H9 (cell line): ENCODE results near the gene SUMO1. TPM values are rescaled to one million over a fixed set of nuclear protein-coding genes. Genes with fewer than 3 reads are reported as not detected.

Experiments used
- DNase-seq: peaks from one replicate; pipeline ENCODE4 v3.0.0-alpha.2; 2017
- H2AFZ ChIP-seq: one replicate; pipeline ENCODE4 v1.6.1; 2013; ENCODE audit warnings: mild to moderate bottlenecking, low read length, control low read depth, moderate library complexity
- H2AK5ac ChIP-seq: 2 replicates; pipeline ENCODE4 v1.6.1; 2013; ENCODE audit warnings: low read length, control low read depth, mixed read lengths; ENCODE audit not compliant: insufficient read length
- H2BK120ac ChIP-seq: one replicate; pipeline ENCODE4 v1.6.1; 2013; ENCODE audit warnings: low read depth, mild to moderate bottlenecking, low read length, control low read depth, inconsistent platforms; ENCODE audit not compliant: poor library complexity, severe bottlenecking
- H2BK12ac ChIP-seq: 2 replicates; pipeline ENCODE4 v1.6.1; 2013; ENCODE audit warnings: low read length, control low read depth, mixed read lengths, low read depth; ENCODE audit not compliant: insufficient read length
- H2BK15ac ChIP-seq: 2 replicates; pipeline ENCODE4 v1.6.1; 2013; ENCODE audit warnings: low read depth, low read length, control low read depth
- H2BK20ac ChIP-seq: one replicate; pipeline ENCODE4 v1.6.1; 2013; ENCODE audit warnings: low read depth, mild to moderate bottlenecking, low read length, control low read depth, inconsistent platforms; ENCODE audit not compliant: poor library complexity, severe bottlenecking
- H2BK5ac ChIP-seq: 2 replicates; pipeline ENCODE4 v1.6.1; 2013; ENCODE audit warnings: low read length, control low read depth, mixed read lengths; ENCODE audit not compliant: insufficient read length
- H3K14ac ChIP-seq: 2 replicates; pipeline ENCODE4 v1.6.1; 2013; ENCODE audit warnings: low read length, control low read depth; ENCODE audit not compliant: insufficient read depth
- H3K18ac ChIP-seq: 2 replicates; pipeline ENCODE4 v1.6.1; 2013; ENCODE audit warnings: low read depth, mild to moderate bottlenecking, mixed read lengths, low read length, control low read depth; ENCODE audit not compliant: insufficient read length
- H3K23ac ChIP-seq: 2 replicates; pipeline ENCODE4 v1.6.1; 2013; ENCODE audit warnings: low read length, control low read depth, mixed read lengths, low read depth; ENCODE audit not compliant: insufficient read length
- H3K23me2 ChIP-seq: 2 replicates; pipeline ENCODE4 v1.6.1; 2013; ENCODE audit warnings: low read depth, mild to moderate bottlenecking, mixed read lengths, low read length, control low read depth; ENCODE audit not compliant: insufficient read length, poor library complexity, severe bottlenecking
- H3K27ac ChIP-seq: 2 replicates; pipeline ENCODE4 v1.5.1; 2013; ENCODE audit warnings: low read length, control low read depth, mixed read lengths, low read depth; ENCODE audit not compliant: insufficient read length
- H3K27me3 ChIP-seq: 2 replicates; pipeline ENCODE4 v1.6.1; 2013; ENCODE audit warnings: low read length, control low read depth, inconsistent platforms; ENCODE audit not compliant: insufficient read depth
- H3K4ac ChIP-seq: 2 replicates; pipeline ENCODE4 v1.6.1; 2013; ENCODE audit warnings: low read depth, mild to moderate bottlenecking, control low read depth, inconsistent platforms, low read length, moderate library complexity
- H3K4me1 ChIP-seq: 2 replicates; pipeline ENCODE4 v1.6.1; 2013; ENCODE audit warnings: low read length, control low read depth, inconsistent platforms; ENCODE audit not compliant: insufficient read depth
- H3K4me2 ChIP-seq: 2 replicates; pipeline ENCODE4 v1.6.1; 2013; ENCODE audit warnings: low read length, control low read depth, mixed read lengths; ENCODE audit not compliant: insufficient read length, insufficient read depth
- H3K56ac ChIP-seq: 2 replicates; pipeline ENCODE4 v1.6.1; 2013; ENCODE audit warnings: low read depth, mild to moderate bottlenecking, mixed read lengths, low read length, control low read depth; ENCODE audit not compliant: insufficient read length
- H3K79me1 ChIP-seq: 2 replicates; pipeline ENCODE4 v1.6.1; 2013; ENCODE audit warnings: low read depth, mild to moderate bottlenecking, moderate library complexity, low read length, control low read depth, inconsistent platforms; ENCODE audit not compliant: insufficient read depth, poor library complexity, severe bottlenecking
- H3K79me2 ChIP-seq: 2 replicates; pipeline ENCODE4 v1.6.1; 2013; ENCODE audit warnings: low read length, control low read depth, inconsistent platforms; ENCODE audit not compliant: insufficient read depth
- H3K9ac ChIP-seq: 2 replicates; pipeline ENCODE4 v1.6.1; 2013; ENCODE audit warnings: low read length, control low read depth, mixed read lengths; ENCODE audit not compliant: insufficient read length; ENCODE audit errors: extremely low read depth
- H3K9me3 ChIP-seq: one replicate; pipeline ENCODE4 v1.6.1; 2013; ENCODE audit warnings: low read depth, low read length, inconsistent platforms; ENCODE audit not compliant: control insufficient read depth
- H3T11ph ChIP-seq: one replicate; pipeline ENCODE4 v1.6.1; 2013; ENCODE audit warnings: mild to moderate bottlenecking, low read length, control low read depth, inconsistent platforms
- H4K20me1 ChIP-seq: one replicate; pipeline ENCODE4 v1.6.1; 2013; ENCODE audit not compliant: control insufficient read depth, insufficient read length, insufficient read depth
- H4K5ac ChIP-seq: 2 replicates; pipeline ENCODE4 v1.6.1; 2013; ENCODE audit warnings: low read depth, mild to moderate bottlenecking, mixed read lengths, low read length, control low read depth; ENCODE audit not compliant: insufficient read length
- H4K8ac ChIP-seq: replicated peaks from 2 replicates; pipeline ENCODE4 v1.6.1; 2013; ENCODE audit warnings: low read length, control low read depth, mixed read lengths, low read depth; ENCODE audit not compliant: insufficient read length
- H4K91ac ChIP-seq: 2 replicates; pipeline ENCODE4 v1.6.1; 2013; ENCODE audit warnings: low read depth, mild to moderate bottlenecking, moderate library complexity, mixed read lengths, low read length, control low read depth; ENCODE audit not compliant: insufficient read length
- H3K27ac Mint-ChIP-seq, 3 experiments: 2 replicates in 2 of 3; 3 replicates in 1 of 3; pipeline ENCODE4 v1.8.0; 2020 to 2021; ENCODE audit warnings: mixed read lengths in 3 of 3, mild to moderate bottlenecking in 1 of 3, moderate library complexity in 1 of 3
- H3K27me3 Mint-ChIP-seq: 2 replicates; pipeline ENCODE4 v1.8.0; 2021; ENCODE audit warnings: low read depth, mild to moderate bottlenecking, moderate library complexity, mixed read lengths
- H3K36me3 Mint-ChIP-seq, 3 experiments: 2 replicates in 2 of 3; 3 replicates in 1 of 3; pipeline ENCODE4 v1.8.0; 2020 to 2021; ENCODE audit warnings: low read depth in 3 of 3, mixed read lengths in 3 of 3; ENCODE audit not compliant: insufficient read depth in 1 of 3
- H3K4me1 Mint-ChIP-seq, 2 experiments: 2 replicates each; pipeline ENCODE4 v1.8.0; 2020; ENCODE audit warnings: mixed read lengths in 2 of 2
- H3K4me3 Mint-ChIP-seq, 2 experiments: 2 replicates in 1 of 2; 3 replicates in 1 of 2; pipeline ENCODE4 v1.8.0; 2020 to 2021; ENCODE audit warnings: mild to moderate bottlenecking in 2 of 2, mixed read lengths in 2 of 2, moderate library complexity in 1 of 2
- H3K9me3 Mint-ChIP-seq, 2 experiments: 2 replicates in 1 of 2; 3 replicates in 1 of 2; pipeline ENCODE4 v1.8.0; 2020; ENCODE audit warnings: mild to moderate bottlenecking in 2 of 2, mixed read lengths in 2 of 2, moderate library complexity in 1 of 2
- WGBS: extraction: QIAGEN DNeasy Blood & Tissue Kit; methylation state at CpG from one replicate; pipeline ENCODE4 v1.1.7; 2013; ENCODE audit warnings: missing lambda C conversion rate, low lambda C conversion rate, mixed read lengths; ENCODE audit not compliant: insufficient read length; ENCODE audit errors: extremely low coverage; 5-methylcytosine and 5-hydroxymethylcytosine counted together
- total RNA-seq: library from RNA; stranded (reverse); gene quantifications from 2 replicates; pipeline ENCODE4 v1.2.1, GENCODE V29; 2021
- TF ChIP-seq, protein P1 (sequence below): fragments of 200-600 bp; sonication (generic); conservative IDR thresholded peaks from 3 replicates; pipeline ENCODE4 v1.8.0; 2021; ENCODE audit warnings: antibody characterized with exemption, mild to moderate bottlenecking

The SUMO1 gene
- total RNA-seq, 1 experiment from 2014 or later: 206 TPM

DNA sequence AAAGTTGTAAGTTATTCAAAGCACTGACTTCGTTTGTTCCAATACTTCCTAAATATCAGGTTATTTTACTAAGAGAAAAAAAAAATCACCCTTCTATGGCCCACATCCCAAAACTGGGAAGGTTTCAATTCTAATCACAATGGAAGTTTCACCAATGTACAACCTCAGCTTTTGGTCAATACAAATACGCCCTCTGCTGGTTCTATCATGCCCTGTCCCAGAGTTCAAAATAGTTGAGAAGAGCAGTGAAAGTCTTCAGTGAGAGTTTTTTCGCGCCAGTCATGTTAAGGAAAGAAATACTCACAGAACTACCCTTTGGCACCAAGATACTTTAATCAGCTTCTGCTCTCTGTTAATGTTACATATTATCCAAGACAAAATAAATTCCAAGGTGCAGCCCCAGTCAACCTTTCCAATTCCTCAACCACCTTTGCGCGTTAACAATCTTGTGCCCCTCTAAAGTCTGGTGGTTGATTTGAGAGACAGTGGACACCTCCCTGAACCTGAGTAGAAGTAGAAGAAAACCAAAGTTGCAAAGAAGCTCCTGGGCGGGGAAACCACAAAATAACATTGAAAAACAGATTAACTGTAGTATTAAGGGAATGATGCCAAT, 59.9 kb downstream of the SUMO1 start:
- H3K14ac ChIP-seq: no peak overlapping the region
- H3K56ac ChIP-seq: no peak overlapping the region
- Mint-ChIP-seq H3K27ac (no peak overlapping the region), H3K27me3 (no peaks in the 10 kb centered on the region), H3K4me3 (no peak overlapping the region), H3K9me3 (peaks cover 2 to 7% of the 10 kb centered on the region in 2 experiments; a peak in 3 of 5 replicates), H3K36me3 (peaks cover 0 to 5% (median 2%) of the 10 kb centered on the region in 3 experiments; a peak in 4 of 7 replicates), H3K4me1 (0 out of 4 replicates have a peak, but pooled peaks cover 4% of the 10 kb centered on the region in 2 experiments)
- DNase-seq: peak; percentile 60
- H2AK5ac ChIP-seq: no peak overlapping the region
- H4K5ac ChIP-seq: no peak overlapping the region
- no peak overlapping the region for H4K8ac ChIP-seq
- H3K4me1 ChIP-seq: no peaks in the 10 kb centered on the region
- no peak overlapping the region for H3K4ac ChIP-seq
- H3K27ac ChIP-seq: no peak overlapping the region
- no peaks in the 10 kb centered on the region for H4K20me1 ChIP-seq
- H3K79me2 ChIP-seq: no peaks in the 10 kb centered on the region
- no peak overlapping the region for H2AFZ ChIP-seq
- WGBS: no CpG with 5 or more reads among the region's 7 CpGs
- H3K23ac ChIP-seq: no peak overlapping the region
- no peak overlapping the region for H2BK5ac ChIP-seq
- no peaks in the 10 kb centered on the region for H3K23me2 ChIP-seq
- H3K27me3 ChIP-seq: no peaks in the 10 kb centered on the region
- TF ChIP-seq, protein P1, sequence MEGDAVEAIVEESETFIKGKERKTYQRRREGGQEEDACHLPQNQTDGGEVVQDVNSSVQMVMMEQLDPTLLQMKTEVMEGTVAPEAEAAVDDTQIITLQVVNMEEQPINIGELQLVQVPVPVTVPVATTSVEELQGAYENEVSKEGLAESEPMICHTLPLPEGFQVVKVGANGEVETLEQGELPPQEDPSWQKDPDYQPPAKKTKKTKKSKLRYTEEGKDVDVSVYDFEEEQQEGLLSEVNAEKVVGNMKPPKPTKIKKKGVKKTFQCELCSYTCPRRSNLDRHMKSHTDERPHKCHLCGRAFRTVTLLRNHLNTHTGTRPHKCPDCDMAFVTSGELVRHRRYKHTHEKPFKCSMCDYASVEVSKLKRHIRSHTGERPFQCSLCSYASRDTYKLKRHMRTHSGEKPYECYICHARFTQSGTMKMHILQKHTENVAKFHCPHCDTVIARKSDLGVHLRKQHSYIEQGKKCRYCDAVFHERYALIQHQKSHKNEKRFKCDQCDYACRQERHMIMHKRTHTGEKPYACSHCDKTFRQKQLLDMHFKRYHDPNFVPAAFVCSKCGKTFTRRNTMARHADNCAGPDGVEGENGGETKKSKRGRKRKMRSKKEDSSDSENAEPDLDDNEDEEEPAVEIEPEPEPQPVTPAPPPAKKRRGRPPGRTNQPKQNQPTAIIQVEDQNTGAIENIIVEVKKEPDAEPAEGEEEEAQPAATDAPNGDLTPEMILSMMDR: peak; percentile 94
- no peaks in the 10 kb centered on the region for H3K79me1 ChIP-seq
- no peaks in the 10 kb centered on the region for H3K9me3 ChIP-seq
- no peak overlapping the region for H2BK12ac ChIP-seq
- no peak overlapping the region for H3K4me2 ChIP-seq
- H3K9ac ChIP-seq: no peak overlapping the region
- no peak overlapping the region for H3K18ac ChIP-seq
- H2BK120ac ChIP-seq: no peak overlapping the region
- H4K91ac ChIP-seq: no peak overlapping the region
- no peak overlapping the region for H2BK20ac ChIP-seq
- no peak overlapping the region for H2BK15ac ChIP-seq
- H3T11ph ChIP-seq: no peak overlapping the region
